GM12891 (cell line): ENCODE measurements around the gene CRTC1.

ENCODE experiments used
- PAX5 ChIP-seq: IDR thresholded peaks from 2 replicates; pipeline ENCODE4 v1.6.1; 2011; ENCODE audit warnings: low read length, moderate library complexity, mild to moderate bottlenecking; ENCODE audit not compliant: insufficient read depth, severe bottlenecking
- POLR2A ChIP-seq: IDR thresholded peaks from 2 replicates; pipeline ENCODE4 v1.6.1; 2011; ENCODE audit warnings: low read depth, low read length, control low read depth
- POLR2AphosphoS5 ChIP-seq: IDR thresholded peaks from 2 replicates; pipeline ENCODE4 v1.6.1; 2011; ENCODE audit warnings: low read depth, low read length, control low read depth
- POU2F2 ChIP-seq: IDR thresholded peaks from 2 replicates; pipeline ENCODE4 v1.6.1; 2011; ENCODE audit warnings: low read depth, mild to moderate bottlenecking, control low read depth, low read length, moderate library complexity
- TAF1 ChIP-seq: IDR thresholded peaks from 2 replicates; pipeline ENCODE4 v1.6.1; 2011; ENCODE audit warnings: low read depth, low read length, control low read depth

- TF ChIP-seq POLR2A (no peak), PAX5 (no peak), TAF1 (no peak), POLR2AphosphoS5 (no peak), POU2F2 (no peak)
These were observed 55.6 kb downstream of the CRTC1 start for GRCh38 chr19:18738961-18739690.
